GM12878 (cell line): ENCODE data around the gene ZDHHC11. TPM values are rescaled to one million over a fixed set of nuclear protein-coding genes. Genes with fewer than 3 reads are reported as not detected.

Experiments
- ATAC-seq: fragments of 200-7000 bp; cut with Tn5 transposase; 3 replicates; pipeline ENCODE4 v1.9.1; 2020; ENCODE audit warnings: mild to moderate bottlenecking, moderate library complexity
- BruUV-seq: library from RNA; stranded (reverse); fragments of 400-500 nt; replicated peaks from 2 replicates; lab custom pipeline; 2021; lab: Mats Ljungman, UMichigan
- CTCF ChIA-PET: fragments of 300-600 bp; sonication (Branson Sonifier 250); formaldehyde crosslinking; extraction: SDS; loops from one replicate; lab custom pipeline; 2021; ENCODE audit warnings: inconsistent platforms; lab: Yijun Ruan, JAX
- POLR2A ChIA-PET: fragments of 350-600 bp; formaldehyde crosslinking; extraction: SDS; loops from one replicate; lab custom pipeline; 2021; ENCODE audit warnings: inconsistent platforms; lab: Charles Lee
- RAD21 ChIA-PET: fragments of 300-600 bp; sonication (Branson Sonifier 250); formaldehyde crosslinking; loops from one replicate; lab custom pipeline; 2023; ENCODE audit warnings: antibody characterized with exemption; ENCODE audit not compliant: unreplicated experiment; lab: Charles Lee
- SMC1A ChIA-PET: fragments of 300-600 bp; sonication (Branson Sonifier 250); formaldehyde crosslinking; loops from one replicate; lab custom pipeline; 2023; ENCODE audit not compliant: unreplicated experiment, uncharacterized antibody; lab: Charles Lee
- DNase-seq: peaks from one replicate; pipeline ENCODE4 v3.0.0-alpha.2; 2011; ENCODE audit warnings: low read depth, low spot score
- FAIRE-seq: peaks from 3 replicates; lab custom pipeline; 2011; peaks lifted over from hg19 to GRCh38; lab: Jason Lieb, UNC
- H2AFZ ChIP-seq: 2 replicates; pipeline ENCODE4 v1.6.0; 2011; ENCODE audit warnings: low read depth, low read length, control low read depth; ENCODE audit not compliant: control insufficient read depth
- H3K27ac ChIP-seq: 2 replicates; pipeline ENCODE4 v1.5.1; 2011; ENCODE audit warnings: control low read depth; ENCODE audit not compliant: control insufficient read depth, insufficient read depth
- H3K27me3 ChIP-seq, 2 experiments: replicated peaks in 1 of 2; 2 replicates each; pipeline versions ENCODE4 v1.6.0 to v1.6.1; 2011; ENCODE audit warnings: low read length in 1 of 2; ENCODE audit not compliant: control insufficient read depth in 2 of 2, insufficient read depth in 2 of 2
- H3K36me3 ChIP-seq, 2 experiments: 2 replicates each; pipeline ENCODE4 v1.5.1; 2011; ENCODE audit warnings: low read length in 1 of 2; ENCODE audit not compliant: control insufficient read depth in 2 of 2, insufficient read depth in 2 of 2
- H3K4me1 ChIP-seq: 2 replicates; pipeline ENCODE4 v1.6.1; 2011; ENCODE audit warnings: mild to moderate bottlenecking, low read length, moderate library complexity, mixed read lengths; ENCODE audit not compliant: control insufficient read depth, insufficient read depth
- H3K4me2 ChIP-seq: 2 replicates; pipeline ENCODE4 v1.6.0; 2011; ENCODE audit warnings: control low read depth; ENCODE audit not compliant: control insufficient read depth, insufficient read depth
- H3K4me3 ChIP-seq: fragments of 200-600 bp; sonication (generic); 2 replicates; pipeline ENCODE4 v1.5.1; 2016
- H3K79me2 ChIP-seq: 2 replicates; pipeline ENCODE4 v1.6.0; 2011; ENCODE audit warnings: low read length; ENCODE audit not compliant: control insufficient read depth, insufficient read depth
- H3K9ac ChIP-seq: 2 replicates; pipeline ENCODE4 v1.8.0; 2011; ENCODE audit warnings: low read length, control low read depth, mixed read lengths; ENCODE audit not compliant: control insufficient read depth, insufficient read depth
- H3K9me3 ChIP-seq: replicated peaks from 3 replicates; pipeline ENCODE4 v1.5.1; 2011; ENCODE audit warnings: mild to moderate bottlenecking, low read length; ENCODE audit not compliant: control insufficient read depth, insufficient read depth
- H4K20me1 ChIP-seq: 2 replicates; pipeline ENCODE4 v1.6.0; 2011; ENCODE audit not compliant: control insufficient read depth, insufficient read depth
- POLR2A ChIP-seq: IDR thresholded peaks from 2 replicates; pipeline ENCODE4 v1.6.1; 2011; ENCODE audit warnings: low read depth, mild to moderate bottlenecking, low read length
- POLR2AphosphoS5 ChIP-seq: IDR thresholded peaks from 2 replicates; pipeline ENCODE4 v1.6.1; 2011; ENCODE audit warnings: mild to moderate bottlenecking, low read length, inconsistent platforms
- RBBP5 ChIP-seq: fragments of 200-600 bp; sonication (generic); conservative IDR thresholded peaks from 2 replicates; pipeline ENCODE4 v1.6.1; 2016
- SMC3 ChIP-seq: IDR thresholded peaks from 2 replicates; pipeline ENCODE4 v1.6.1; 2011; ENCODE audit warnings: low read length, improper control_type of control experiment, borderline replicate concordance
- SP1 ChIP-seq: IDR thresholded peaks from one replicate; pipeline ENCODE4 v1.6.1; 2011; ENCODE audit warnings: low read depth, low read length
- TARDBP ChIP-seq: IDR thresholded peaks from 2 replicates; pipeline ENCODE4 v1.6.1; 2016; ENCODE audit warnings: borderline replicate concordance
- WGBS: methylation state at CpG from one replicate; pipeline ENCODE4 v1.1.6; 2016; ENCODE audit warnings: low lambda C conversion rate; ENCODE audit not compliant: insufficient replicate concordance, insufficient coverage; ENCODE audit errors: missing lambda C conversion rate; 5-methylcytosine and 5-hydroxymethylcytosine counted together
- in situ Hi-C: fragments of 300-500 bp; cut with MboI; formaldehyde crosslinking; loops from 9 replicates; pipeline ENCODE4 v1.14.3; 2018; ENCODE audit warnings: mixed read lengths
- intact Hi-C: fragments of 100-400 bp; cut with micrococcal nuclease; formaldehyde crosslinking; loops from one replicate; pipeline ENCODE4 v1.14.2; 2022; ENCODE audit not compliant: unreplicated experiment
- polyA plus RNA-seq, 11 experiments: library from polyadenylated mRNA; depleted of rRNA in 4 of 11; unstranded in 6 of 11; stranded (reverse) in 5 of 11; fragments of >200 nt; fragmentation: Nextera tagmentation in 4 of 11; fragmentation: Illumina TruSeq in 1 of 11; extraction: Ambion mirVana in 4 of 11; extraction: Trizol in 1 of 11; gene quantifications; 1 replicate in 1 of 11; 2 replicates in 10 of 11; pipeline versions ENCODE4 v1.2.1 to v1.2.3, GENCODE V29; 2011 to 2016; ENCODE audit warnings: inconsistent platforms in 2 of 11, missing spikeins in 2 of 11, low read depth in 1 of 11
- total RNA-seq, 4 experiments: library from RNA; depleted of rRNA in 3 of 4; stranded (reverse); fragments of >200 nt in 3 of 4; fragmentation: Illumina TruSeq in 1 of 4; extraction: Trizol in 1 of 4; gene quantifications; 2 replicates each; pipeline versions ENCODE4 v1.2.1 to v1.2.3, GENCODE V29; 2013 to 2021
- TF ChIP-seq, protein P1 (sequence below): fragments of 450-650 bp; IDR thresholded peaks from 2 replicates; pipeline ENCODE4 v1.6.1; 2016; ENCODE audit warnings: mild to moderate bottlenecking
- TF ChIP-seq, protein P2 (sequence below): fragments of 450-650 bp; IDR thresholded peaks from 2 replicates; pipeline ENCODE4 v1.6.1; 2017; ENCODE audit warnings: borderline replicate concordance

The ZDHHC11 gene
- total and polyA plus RNA-seq, 10 of the 15 experiments (the other 5 are each of a cell fraction or from before 2014, with no cell fraction given) = 0.04 to 1.4 (median 0.30) TPM

DNA sequence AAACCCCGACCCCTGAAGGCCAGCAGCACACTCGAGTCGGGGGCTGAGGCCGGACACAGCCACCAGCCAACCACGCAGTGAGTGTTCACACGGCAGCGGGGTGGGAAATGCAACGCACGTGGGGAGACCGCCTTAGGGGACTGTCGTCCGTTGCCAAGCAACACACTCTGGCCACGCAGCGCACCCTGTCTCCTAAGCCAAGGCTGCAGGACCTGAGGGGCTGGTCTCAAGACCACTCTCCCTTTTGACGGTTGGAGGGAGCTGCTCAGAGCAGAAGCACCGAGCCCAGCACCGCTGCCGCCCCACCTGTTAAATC is 34.3 kb upstream of the ZDHHC11 start:
- BruUV-seq = no TSS peak
- no peak overlapping the region for H3K4me2 ChIP-seq
- CTCF ChIA-PET = no interaction called here
- H3K4me3 ChIP-seq = no peak overlapping the region
- ATAC-seq (no peak), DNase-seq (no peak)
- POLR2A ChIA-PET = no interaction called here
- WGBS = 98% methylated on average over 18 of the region's 18 CpGs
- H3K9ac ChIP-seq = no peak overlapping the region
- H4K20me1 ChIP-seq = peaks cover 5% of the 10 kb centered on the region; the same call in 1 of the 2 replicates
- no peak overlapping the region for H2AFZ ChIP-seq
- SMC1A ChIA-PET = no interaction called here
- peaks cover 52 to 64% of the 10 kb centered on the region in 2 experiments for H3K36me3 ChIP-seq
- RAD21 ChIA-PET = no interaction called here
- H3K27me3 ChIP-seq = no peaks in the 10 kb centered on the region
- TF ChIP-seq TARDBP (no peak), SMC3 (no peak), POLR2AphosphoS5 (0 out of 2 replicates have a peak, but pooled peaks have one; percentile 16), SP1 (no peak), RBBP5 (no peak), POLR2A (0 out of 2 replicates have a peak, but pooled peaks have one; percentile 49)
- TF ChIP-seq, protein P1, sequence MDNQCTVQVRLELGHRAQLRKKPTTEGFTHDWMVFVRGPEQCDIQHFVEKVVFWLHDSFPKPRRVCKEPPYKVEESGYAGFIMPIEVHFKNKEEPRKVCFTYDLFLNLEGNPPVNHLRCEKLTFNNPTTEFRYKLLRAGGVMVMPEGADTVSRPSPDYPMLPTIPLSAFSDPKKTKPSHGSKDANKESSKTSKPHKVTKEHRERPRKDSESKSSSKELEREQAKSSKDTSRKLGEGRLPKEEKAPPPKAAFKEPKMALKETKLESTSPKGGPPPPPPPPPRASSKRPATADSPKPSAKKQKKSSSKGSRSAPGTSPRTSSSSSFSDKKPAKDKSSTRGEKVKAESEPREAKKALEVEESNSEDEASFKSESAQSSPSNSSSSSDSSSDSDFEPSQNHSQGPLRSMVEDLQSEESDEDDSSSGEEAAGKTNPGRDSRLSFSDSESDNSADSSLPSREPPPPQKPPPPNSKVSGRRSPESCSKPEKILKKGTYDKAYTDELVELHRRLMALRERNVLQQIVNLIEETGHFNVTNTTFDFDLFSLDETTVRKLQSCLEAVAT = no peak
- TF ChIP-seq, protein P2, sequence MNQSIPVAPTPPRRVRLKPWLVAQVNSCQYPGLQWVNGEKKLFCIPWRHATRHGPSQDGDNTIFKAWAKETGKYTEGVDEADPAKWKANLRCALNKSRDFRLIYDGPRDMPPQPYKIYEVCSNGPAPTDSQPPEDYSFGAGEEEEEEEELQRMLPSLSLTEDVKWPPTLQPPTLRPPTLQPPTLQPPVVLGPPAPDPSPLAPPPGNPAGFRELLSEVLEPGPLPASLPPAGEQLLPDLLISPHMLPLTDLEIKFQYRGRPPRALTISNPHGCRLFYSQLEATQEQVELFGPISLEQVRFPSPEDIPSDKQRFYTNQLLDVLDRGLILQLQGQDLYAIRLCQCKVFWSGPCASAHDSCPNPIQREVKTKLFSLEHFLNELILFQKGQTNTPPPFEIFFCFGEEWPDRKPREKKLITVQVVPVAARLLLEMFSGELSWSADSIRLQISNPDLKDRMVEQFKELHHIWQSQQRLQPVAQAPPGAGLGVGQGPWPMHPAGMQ = no peak
- TF ChIP-seq, all 136 proteins: peak for 2
- no peak overlapping the region for H3K27ac ChIP-seq
- intact Hi-C loops = no loop called here
- H3K79me2 ChIP-seq = peaks cover 5% of the 10 kb centered on the region
- no peaks in the 10 kb centered on the region for H3K4me1 ChIP-seq
- H3K9me3 ChIP-seq = no peaks in the 10 kb centered on the region; the same call in 2 of the 3 replicates
- in situ Hi-C loops = loop anchor here (5.0 kb wide), 1 partner anchor 573 kb away; no protein-coding TSS in a partner anchor
- no peak for FAIRE-seq
